KG1 (cell line): ENCODE data around the gene GDPD5.
A peak's percentile ranks its signal among the peaks of the same experiment; 100 is the strongest.

Experiments used
- DNase-seq: peaks from one replicate; lab custom pipeline; 2025; lab: John Stamatoyannopoulos, UW

The GDPD5 gene

GRCh38 chr11:75399344-75400145, 126.2 kb downstream of the GDPD5 start, which contains the start of gene RPS3:
Gene RPS3, plus strand, starts transcription at chr11:75399518. Its CDS starts 30 bp downstream, at chr11:75399548.
- DNase-seq = peak; percentile 91

GRCh38 chr11:75398906-75399305, 126.8 kb downstream of the GDPD5 start:
- DNase-seq = no peak

- DNase-seq = no peak
Observed at GRCh38 chr11:75394085-75394840, 131.5 kb downstream of the GDPD5 start.

GRCh38 chr11:75389925-75390324, 135.8 kb downstream of the GDPD5 start:
- DNase-seq = no peak

GRCh38 chr11:75389276-75389605, 136.5 kb downstream of the GDPD5 start:
- no peak for DNase-seq

GRCh38 chr11:75388386-75389275, 137.1 kb downstream of the GDPD5 start:
- DNase-seq = peak; percentile 90

- no peak for DNase-seq
Observed at GRCh38 chr11:75387736-75388294, 137.9 kb downstream of the GDPD5 start.

- DNase-seq = no peak
Observed at GRCh38 chr11:75386942-75387630, 138.7 kb downstream of the GDPD5 start.
